HCT116 (cell line): Measurements from ENCODE around the gene TP53AIP1.
"Not testable (repeated sequence)": the region's sequence is repeated elsewhere in the genome, so short reads cannot be mapped to it uniquely, and the experiment has no call there.

Experiments used
- RAD21 ChIP-seq: IDR thresholded peaks from 2 replicates; pipeline ENCODE4 v1.6.1; 2012; ENCODE audit warnings: low read depth, mild to moderate bottlenecking
- ZNF274 ChIP-seq: fragments of 200-500 bp; sonication (Bioruptor generic); IDR thresholded peaks from 2 replicates; pipeline ENCODE4 v1.6.1; 2014; ENCODE audit warnings: mild to moderate bottlenecking, low read depth, low read length, inconsistent platforms
- TF ChIP-seq, protein P1 (sequence below), 3 experiments: fragments of 200-600 bp in 1 of 3; sonication (generic) in 1 of 3; IDR thresholded peaks in 2 of 3; conservative IDR thresholded peaks in 1 of 3; 2 replicates each; pipeline ENCODE4 v1.5.1; 2012 to 2017; ENCODE audit warnings: low read depth in 2 of 3, low read length in 2 of 3, antibody characterized with exemption in 1 of 3, borderline replicate concordance in 1 of 3, control low read depth in 1 of 3, mild to moderate bottlenecking in 1 of 3, mixed read lengths in 1 of 3, mixed run types in 1 of 3, moderate library complexity in 1 of 3; ENCODE audit not compliant: insufficient read depth in 1 of 3
- TF ChIP-seq, protein P2 (sequence below): IDR thresholded peaks from 2 replicates; pipeline ENCODE4 v1.6.1; 2012

DNA sequence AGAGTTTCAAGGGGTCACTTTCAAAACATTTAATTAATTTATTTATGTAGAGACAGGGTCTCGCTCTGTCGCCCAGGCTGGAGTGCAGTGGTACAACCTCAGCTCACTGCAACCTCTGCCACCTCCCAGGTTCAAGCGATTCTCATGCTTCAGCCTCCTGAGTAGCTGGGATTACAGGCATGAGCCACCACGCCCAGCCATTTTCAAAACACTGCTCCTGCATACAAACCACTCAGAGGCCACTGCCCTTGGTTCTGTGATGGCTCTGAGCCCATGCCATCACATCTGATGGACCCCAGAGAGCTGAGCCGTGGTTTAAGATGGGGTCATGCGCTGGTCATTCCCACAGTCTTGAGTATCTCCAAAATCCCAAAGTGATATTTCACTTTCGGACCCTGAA is 23.0 kb downstream of the TP53AIP1 start:
- not testable (repeated sequence) for TF ChIP-seq ZNF274, RAD21
- TF ChIP-seq, protein P1, sequence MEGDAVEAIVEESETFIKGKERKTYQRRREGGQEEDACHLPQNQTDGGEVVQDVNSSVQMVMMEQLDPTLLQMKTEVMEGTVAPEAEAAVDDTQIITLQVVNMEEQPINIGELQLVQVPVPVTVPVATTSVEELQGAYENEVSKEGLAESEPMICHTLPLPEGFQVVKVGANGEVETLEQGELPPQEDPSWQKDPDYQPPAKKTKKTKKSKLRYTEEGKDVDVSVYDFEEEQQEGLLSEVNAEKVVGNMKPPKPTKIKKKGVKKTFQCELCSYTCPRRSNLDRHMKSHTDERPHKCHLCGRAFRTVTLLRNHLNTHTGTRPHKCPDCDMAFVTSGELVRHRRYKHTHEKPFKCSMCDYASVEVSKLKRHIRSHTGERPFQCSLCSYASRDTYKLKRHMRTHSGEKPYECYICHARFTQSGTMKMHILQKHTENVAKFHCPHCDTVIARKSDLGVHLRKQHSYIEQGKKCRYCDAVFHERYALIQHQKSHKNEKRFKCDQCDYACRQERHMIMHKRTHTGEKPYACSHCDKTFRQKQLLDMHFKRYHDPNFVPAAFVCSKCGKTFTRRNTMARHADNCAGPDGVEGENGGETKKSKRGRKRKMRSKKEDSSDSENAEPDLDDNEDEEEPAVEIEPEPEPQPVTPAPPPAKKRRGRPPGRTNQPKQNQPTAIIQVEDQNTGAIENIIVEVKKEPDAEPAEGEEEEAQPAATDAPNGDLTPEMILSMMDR (IDR thresholded peaks at IDR 0.05 in 2 of 3, conservative IDR thresholded peaks at IDR 0.05 in 1 of 3; ENCODE audit: borderline replicate concordance in 1 of 3, insufficient read depth in 1 of 3, low read depth in 2 of 3, low read length in 2 of 3) = not testable (repeated sequence)
- TF ChIP-seq, protein P2, sequence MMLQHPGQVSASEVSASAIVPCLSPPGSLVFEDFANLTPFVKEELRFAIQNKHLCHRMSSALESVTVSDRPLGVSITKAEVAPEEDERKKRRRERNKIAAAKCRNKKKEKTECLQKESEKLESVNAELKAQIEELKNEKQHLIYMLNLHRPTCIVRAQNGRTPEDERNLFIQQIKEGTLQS = not testable (repeated sequence)
